OCI-LY1 (cell line): Measurements from ENCODE around the gene MCTP1.

ENCODE experiments used
- H2AFZ ChIP-seq: fragments of 200-600 bp; sonication (generic), shearing (Covaris generic); 2 replicates; pipeline ENCODE4 v1.6.0; 2014; ENCODE audit warnings: antibody characterized with exemption, mild to moderate bottlenecking, low read length
- H3F3A ChIP-seq: fragments of 200-600 bp; sonication (generic), shearing (Covaris generic); 2 replicates; pipeline ENCODE4 v1.6.0; 2014; ENCODE audit warnings: mild to moderate bottlenecking, antibody characterized with exemption, low read length, moderate library complexity; ENCODE audit not compliant: insufficient read depth
- H3K27ac ChIP-seq: fragments of 200-600 bp; sonication (generic); 2 replicates; pipeline ENCODE4 v1.5.1; 2014; ENCODE audit warnings: low read length, mixed run types, mild to moderate bottlenecking, low read depth; ENCODE audit not compliant: poor library complexity, severe bottlenecking
- H3K27me3 ChIP-seq: fragments of 200-600 bp; sonication (generic); 2 replicates; pipeline ENCODE4 v1.6.0; 2014; ENCODE audit warnings: antibody characterized with exemption, mild to moderate bottlenecking, low read length, moderate library complexity; ENCODE audit not compliant: insufficient read depth
- H3K36me3 ChIP-seq: fragments of 200-600 bp; sonication (generic); 2 replicates; pipeline ENCODE4 v1.6.1; 2014; ENCODE audit warnings: mild to moderate bottlenecking, antibody characterized with exemption, low read length, moderate library complexity, mixed read lengths; ENCODE audit not compliant: insufficient read depth
- H3K4me1 ChIP-seq: fragments of 200-600 bp; sonication (generic); 2 replicates; pipeline ENCODE4 v1.5.1; 2014; ENCODE audit warnings: mild to moderate bottlenecking, low read length, moderate library complexity; ENCODE audit not compliant: insufficient read depth, severe bottlenecking
- H3K4me2 ChIP-seq: fragments of 200-600 bp; sonication (generic), shearing (Covaris generic); 2 replicates; pipeline ENCODE4 v1.6.1; 2014; ENCODE audit warnings: low read length
- H3K4me3 ChIP-seq: fragments of 200-600 bp; sonication (generic); 2 replicates; pipeline ENCODE4 v1.5.1; 2014; ENCODE audit warnings: low read length, low read depth, mild to moderate bottlenecking, mixed read lengths; ENCODE audit not compliant: poor library complexity, severe bottlenecking
- H3K79me2 ChIP-seq: fragments of 200-600 bp; shearing (Covaris generic); 2 replicates; pipeline ENCODE4 v1.6.1; 2016; ENCODE audit warnings: mixed run types, low read length, mixed read lengths; ENCODE audit not compliant: insufficient read depth
- H3K9ac ChIP-seq: fragments of 200-600 bp; sonication (generic), shearing (Covaris generic); 2 replicates; pipeline ENCODE4 v1.6.1; 2014; ENCODE audit warnings: mild to moderate bottlenecking, low read length, mixed read lengths
- H3K9me2 ChIP-seq: fragments of 200-600 bp; sonication (generic), shearing (Covaris generic); 2 replicates; pipeline ENCODE4 v1.6.1; 2014; ENCODE audit warnings: low read depth, mild to moderate bottlenecking, low read length, mixed read lengths
- H3K9me3 ChIP-seq: fragments of 200-600 bp; shearing (Covaris generic); 2 replicates; pipeline ENCODE4 v1.6.1; 2014; ENCODE audit warnings: low read length, mixed read lengths
- H4K20me1 ChIP-seq: fragments of 200-600 bp; sonication (generic), shearing (Covaris generic); 2 replicates; pipeline ENCODE4 v1.6.0; 2016; ENCODE audit warnings: mild to moderate bottlenecking, low read length; ENCODE audit not compliant: insufficient read depth
- CTCF ChIP-seq: fragments of 200-600 bp; sonication (generic), shearing (Covaris generic); IDR thresholded peaks from 2 replicates; pipeline ENCODE4 v1.5.1; 2017; ENCODE audit warnings: mild to moderate bottlenecking, antibody characterized with exemption, low read length, moderate library complexity, mixed read lengths
- EZH2 ChIP-seq: fragments of 200-600 bp; sonication (generic), shearing (Covaris generic); IDR thresholded peaks from 2 replicates; pipeline ENCODE4 v1.8.0; 2017; ENCODE audit warnings: borderline replicate concordance, mixed run types, mild to moderate bottlenecking, antibody characterized with exemption, low read length, moderate library complexity, mixed read lengths

Gene MCTP1

GRCh38 chr5:95050708-95051107 lies 234.2 kb downstream of the MCTP1 start:
- TF ChIP-seq CTCF (no peak), EZH2 (no peak)
- H3F3A ChIP-seq, result no peaks in the 10 kb centered on the region
- no peaks in the 10 kb centered on the region for H3K4me1 ChIP-seq
- no peak overlapping the region for H2AFZ ChIP-seq
- H3K9ac ChIP-seq, result no peak overlapping the region
- no peaks in the 10 kb centered on the region for H3K9me2 ChIP-seq
- no peaks in the 10 kb centered on the region for H3K79me2 ChIP-seq
- H3K4me3 ChIP-seq, result no peak overlapping the region
- H3K36me3 ChIP-seq, result no peaks in the 10 kb centered on the region
- no peaks in the 10 kb centered on the region for H3K27me3 ChIP-seq
- H3K4me2 ChIP-seq, result no peak overlapping the region
- H4K20me1 ChIP-seq, result no peaks in the 10 kb centered on the region
- no peaks in the 10 kb centered on the region for H3K9me3 ChIP-seq
- H3K27ac ChIP-seq, result no peak overlapping the region

- TF ChIP-seq CTCF, result no peak
- TF ChIP-seq EZH2, result no peak
- Histone ChIP-seq H3K4me2 (no peak overlapping the region), H3K27ac (no peak overlapping the region), H3F3A (no peaks in the 10 kb centered on the region), H4K20me1 (no peaks in the 10 kb centered on the region), H3K4me1 (no peaks in the 10 kb centered on the region), H3K9me3 (no peaks in the 10 kb centered on the region), H3K36me3 (no peaks in the 10 kb centered on the region), H3K9me2 (no peaks in the 10 kb centered on the region), H3K9ac (no peak overlapping the region), H2AFZ (no peak overlapping the region), H3K27me3 (no peaks in the 10 kb centered on the region), H3K4me3 (no peak overlapping the region), H3K79me2 (no peaks in the 10 kb centered on the region)
Measured at GRCh38 chr5:95048628-95049027, 236.3 kb downstream of the MCTP1 start.

DNA sequence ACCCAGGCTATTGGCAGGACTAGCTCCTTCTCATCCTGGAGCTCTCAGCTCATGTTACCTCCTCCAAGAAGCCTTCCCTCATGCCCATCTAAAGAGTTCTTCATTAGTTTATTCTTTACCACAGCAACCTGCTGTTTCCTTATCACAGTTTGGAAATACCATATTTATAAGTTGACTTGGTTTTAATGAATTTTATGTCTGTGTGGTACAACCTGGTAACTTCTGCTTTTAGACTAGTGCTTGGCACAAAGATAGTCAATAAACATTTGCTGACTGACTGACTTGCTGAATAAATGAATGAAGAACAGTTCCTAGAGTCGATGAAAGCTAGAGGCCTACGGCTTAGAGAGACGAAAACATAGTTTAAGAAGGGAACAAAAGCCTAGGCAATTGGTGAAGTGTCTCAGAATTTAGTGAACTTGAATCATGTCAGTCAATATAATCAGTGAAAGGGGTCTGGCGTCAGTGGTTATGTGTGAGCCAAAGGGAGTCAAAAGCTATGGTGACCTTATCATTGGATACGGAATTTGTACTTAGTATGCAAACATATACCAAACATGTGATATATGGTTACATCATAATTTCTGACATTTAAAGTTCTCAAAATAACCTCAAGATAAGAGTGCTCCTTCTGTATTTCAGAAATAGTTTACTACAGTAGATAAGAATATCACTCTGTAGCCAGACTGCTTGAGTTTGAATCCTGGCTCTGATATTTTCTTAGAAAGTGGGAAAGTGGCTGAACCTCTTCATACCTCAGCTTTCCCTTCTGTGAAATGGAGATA lies 239.5 kb downstream of the MCTP1 start:
- Histone ChIP-seq H3F3A (no peaks in the 10 kb centered on the region), H4K20me1 (no peaks in the 10 kb centered on the region), H2AFZ (no peak overlapping the region), H3K79me2 (no peaks in the 10 kb centered on the region), H3K9me2 (no peaks in the 10 kb centered on the region), H3K9me3 (no peaks in the 10 kb centered on the region), H3K4me3 (no peak overlapping the region), H3K9ac (no peak overlapping the region), H3K36me3 (no peaks in the 10 kb centered on the region), H3K27ac (no peak overlapping the region), H3K4me1 (no peaks in the 10 kb centered on the region), H3K4me2 (no peak overlapping the region), H3K27me3 (no peaks in the 10 kb centered on the region)
- TF ChIP-seq EZH2 (no peak), CTCF (no peak)
